ENCODE measurements around the gene CDC25B. TPM values are rescaled to one million over a fixed set of nuclear protein-coding genes. Genes with fewer than 3 reads are reported as not detected.

The CDC25B gene
- total RNA-seq, 8 experiments from 2014 or later, result 8.0 to 166 (median 22.8) TPM

GRCh38 chr20:3794701-3795420 lies 1.2 kb upstream of the CDC25B start:
- WGBS, 10 experiments, result 37 to 88% (median 81%) methylated on average over 1 to 13 of the region's 25 CpGs; no CpG with 5 or more reads in 4 of the 10 experiments
- H3K4me1 ChIP-seq (replicated peaks in 1 of 2), result peaks cover 8 to 21% of the 10 kb centered on the region in 2 donors
- in situ Hi-C loops (cut with MboI; ENCODE audit: low pct_unique_long_range_greater_than_20kb in 2 of 9, low sequenced_read_pairs in 9 of 9, unreplicated experiment in 9 of 9), result loop anchor here in 2 of 9 experiments (25.0 kb wide), 1 partner anchor 292 kb away; no protein-coding TSS in a partner anchor
- peak overlapping the region in 1 of 5 donors; percentile 45 for H3K4me3 ChIP-seq
- ATAC-seq (replicated peaks in 6 of 8), result no peak
- no peak overlapping the region for H3K27ac ChIP-seq

GRCh38 chr20:3796477-3797225 lies 541 bp downstream of the CDC25B start:
- no peak overlapping the region for H3K27ac ChIP-seq
- peak in 3 of 8 experiments; percentile 1 to 3 (median 1) for ATAC-seq (replicated peaks in 6 of 8)
- in situ Hi-C loops (cut with MboI; ENCODE audit: low pct_unique_long_range_greater_than_20kb in 2 of 9, low sequenced_read_pairs in 9 of 9, unreplicated experiment in 9 of 9), result loop anchor here in 2 of 9 experiments (25.0 kb wide), 1 partner anchor 291 kb away; no protein-coding TSS in a partner anchor

GRCh38 chr20:3797226-3797545 lies 1.1 kb downstream of the CDC25B start:
- ATAC-seq (replicated peaks in 6 of 8), result no peak
- Histone ChIP-seq H3K4me3 (peak overlapping the region in 2 of 5 donors; percentile 40 to 45), H3K4me1 (replicated peaks in 1 of 2) (peaks cover 22 to 32% of the 10 kb centered on the region in 2 donors)

More at GRCh38 chr20:3796477-3797225, 541 bp downstream of the CDC25B start:
- peak overlapping the region; percentile 40 to 54 (median 45) for H3K4me3 ChIP-seq
- peaks cover 22 to 32% of the 10 kb centered on the region in 2 donors for H3K4me1 ChIP-seq (replicated peaks in 1 of 2)
- 4 to 62% (median 38%) methylated on average over 1 to 5 of the region's 33 CpGs; no CpG with 5 or more reads in 6 of the 10 experiments for WGBS, 10 experiments

GRCh38 chr20:3797592-3798372 lies 1.7 kb downstream of the CDC25B start:
- Histone ChIP-seq H3K27ac (no peak overlapping the region), H3K4me3 (no peak overlapping the region), H3K4me1 (replicated peaks in 1 of 2) (peaks cover 22 to 32% of the 10 kb centered on the region in 2 donors)
- WGBS, 10 experiments, result 5 to 100% (median 80%) methylated on average over 1 to 10 of the region's 19 CpGs
- ATAC-seq (replicated peaks in 6 of 8), result no peak
- in situ Hi-C loops (cut with MboI; ENCODE audit: low pct_unique_long_range_greater_than_20kb in 2 of 9, low sequenced_read_pairs in 9 of 9, unreplicated experiment in 9 of 9), result loop anchor here in 2 of 9 experiments (25.0 kb wide), 1 partner anchor 290 kb away; no protein-coding TSS in a partner anchor

More at GRCh38 chr20:3797226-3797545, 1.1 kb downstream of the CDC25B start:
- in situ Hi-C loops (cut with MboI; ENCODE audit: low pct_unique_long_range_greater_than_20kb in 2 of 9, low sequenced_read_pairs in 9 of 9, unreplicated experiment in 9 of 9), result loop anchor here in 2 of 9 experiments (25.0 kb wide), 1 partner anchor 290 kb away; no protein-coding TSS in a partner anchor
- 40 to 100% (median 75%) methylated on average over 1 to 2 of the region's 5 CpGs; no CpG with 5 or more reads in 6 of the 10 experiments for WGBS, 10 experiments
- no peak overlapping the region for H3K27ac ChIP-seq

- peaks cover 22 to 32% of the 10 kb centered on the region in 2 donors for H3K4me1 ChIP-seq (replicated peaks in 1 of 2)
- WGBS, 10 experiments, result 100% methylated on average over 1 to 2 of the region's 5 CpGs; no CpG with 5 or more reads in 7 of the 10 experiments
- in situ Hi-C loops (cut with MboI; ENCODE audit: low pct_unique_long_range_greater_than_20kb in 2 of 9, low sequenced_read_pairs in 9 of 9, unreplicated experiment in 9 of 9), result loop anchor here in 2 of 9 experiments (25.0 kb wide), 1 partner anchor 289 kb away; no protein-coding TSS in a partner anchor
- no peak overlapping the region for H3K4me3 ChIP-seq
- ATAC-seq (replicated peaks in 6 of 8), result no peak
- H3K27ac ChIP-seq, result no peak overlapping the region
Measured at GRCh38 chr20:3798373-3798768, 2.3 kb downstream of the CDC25B start.

DNA sequence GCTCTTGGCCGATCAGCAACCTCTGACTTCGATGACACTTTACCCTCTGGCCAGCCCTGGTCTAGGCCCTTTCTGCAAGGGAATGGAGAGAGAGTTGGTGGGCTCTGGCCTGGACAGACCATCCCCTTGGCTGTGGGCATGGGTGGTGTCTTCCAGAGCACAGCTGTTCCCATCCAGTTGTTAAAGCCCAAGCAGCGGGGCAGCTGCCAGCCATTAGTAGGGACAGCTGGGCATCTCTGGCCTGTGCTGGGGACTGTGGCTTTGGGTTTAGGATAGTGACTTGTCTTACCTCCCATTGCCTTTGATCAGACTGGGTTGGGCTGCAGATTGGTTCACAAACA lies 2.8 kb downstream of the CDC25B start:
- in situ Hi-C loops (cut with MboI; ENCODE audit: low pct_unique_long_range_greater_than_20kb in 2 of 9, low sequenced_read_pairs in 9 of 9, unreplicated experiment in 9 of 9), result loop anchor here in 2 of 9 experiments (25.0 kb wide), 1 partner anchor 288 kb away; no protein-coding TSS in a partner anchor
- H3K27ac ChIP-seq, result peak overlapping the region in 1 of 2 donors; percentile 80
- WGBS, 10 experiments, result 82 to 100% (median 100%) methylated on average over 1 to 3 of the region's 3 CpGs; no CpG with 5 or more reads in 4 of the 10 experiments
- H3K4me3 ChIP-seq, result no peak overlapping the region
- ATAC-seq (replicated peaks in 6 of 8), result no peak
- peaks cover 22 to 32% of the 10 kb centered on the region in 2 donors for H3K4me1 ChIP-seq (replicated peaks in 1 of 2)

DNA sequence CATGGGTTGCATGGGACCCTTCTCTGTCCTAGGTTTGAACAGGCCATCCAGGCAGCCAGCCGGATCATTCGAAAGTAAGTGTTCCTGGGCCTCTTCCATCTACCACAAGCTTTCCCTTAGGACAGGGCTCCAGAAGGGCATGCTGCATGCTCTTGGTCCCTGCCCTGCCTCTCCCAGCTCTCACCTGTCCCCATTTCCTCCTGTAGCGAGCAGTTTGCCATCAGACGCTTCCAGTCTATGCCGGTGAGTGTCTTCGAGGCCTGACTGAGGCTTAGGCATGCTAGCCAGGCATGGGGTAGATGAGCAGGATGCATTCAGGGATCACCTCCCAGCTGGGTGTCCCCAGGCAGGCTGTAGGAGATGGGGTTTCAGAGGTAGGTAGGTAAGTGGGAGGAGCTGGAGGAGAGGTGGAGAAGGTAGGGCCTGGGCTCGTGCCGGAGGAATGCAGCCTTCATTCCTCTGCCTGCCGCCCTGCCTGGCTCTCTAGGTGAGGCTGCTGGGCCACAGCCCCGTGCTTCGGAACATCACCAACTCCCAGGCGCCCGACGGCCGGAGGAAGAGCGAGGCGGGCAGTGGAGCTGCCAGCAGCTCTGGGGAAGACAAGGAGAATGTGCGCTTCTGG lies 4.3 kb downstream of the CDC25B start:
- H3K4me3 ChIP-seq, result no peak overlapping the region
- H3K4me1 ChIP-seq (replicated peaks in 1 of 2), result peaks cover 22 to 32% of the 10 kb centered on the region in 2 donors
- in situ Hi-C loops (cut with MboI; ENCODE audit: low pct_unique_long_range_greater_than_20kb in 2 of 9, low sequenced_read_pairs in 9 of 9, unreplicated experiment in 9 of 9), result no loop called here
- 84 to 100% methylated on average over 1 to 3 of the region's 18 CpGs; no CpG with 5 or more reads in 8 of the 10 experiments for WGBS, 10 experiments
- H3K27ac ChIP-seq, result peak overlapping the region; percentile 80 to 81
- ATAC-seq (replicated peaks in 6 of 8), result no peak

DNA sequence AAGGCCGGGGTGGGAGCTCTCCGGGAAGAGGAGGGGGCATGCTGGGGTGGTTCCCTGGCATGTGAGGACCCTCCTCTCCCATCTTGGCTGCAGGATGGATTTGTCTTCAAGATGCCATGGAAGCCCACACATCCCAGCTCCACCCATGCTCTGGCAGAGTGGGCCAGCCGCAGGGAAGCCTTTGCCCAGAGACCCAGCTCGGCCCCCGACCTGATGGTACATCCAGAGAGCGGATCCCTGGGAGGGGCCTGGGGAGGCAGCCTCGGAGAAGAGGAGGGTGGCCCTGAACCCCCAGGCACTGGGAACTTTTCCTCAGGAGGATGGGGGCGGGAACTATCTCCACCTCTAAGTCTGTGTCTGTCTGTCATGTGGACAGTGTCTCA lies 4.8 kb downstream of the CDC25B start:
- ATAC-seq (replicated peaks in 6 of 8), result no peak
- Histone ChIP-seq H3K27ac (peak overlapping the region; percentile 80 to 81), H3K4me1 (replicated peaks in 1 of 2) (peaks cover 22 to 32% of the 10 kb centered on the region in 2 donors), H3K4me3 (no peak overlapping the region)
- in situ Hi-C loops (cut with MboI; ENCODE audit: low pct_unique_long_range_greater_than_20kb in 2 of 9, low sequenced_read_pairs in 9 of 9, unreplicated experiment in 9 of 9), result no loop called here
- 83% methylated on average over 3 of the region's 8 CpGs; no CpG with 5 or more reads in 9 of the 10 experiments for WGBS, 10 experiments

DNA sequence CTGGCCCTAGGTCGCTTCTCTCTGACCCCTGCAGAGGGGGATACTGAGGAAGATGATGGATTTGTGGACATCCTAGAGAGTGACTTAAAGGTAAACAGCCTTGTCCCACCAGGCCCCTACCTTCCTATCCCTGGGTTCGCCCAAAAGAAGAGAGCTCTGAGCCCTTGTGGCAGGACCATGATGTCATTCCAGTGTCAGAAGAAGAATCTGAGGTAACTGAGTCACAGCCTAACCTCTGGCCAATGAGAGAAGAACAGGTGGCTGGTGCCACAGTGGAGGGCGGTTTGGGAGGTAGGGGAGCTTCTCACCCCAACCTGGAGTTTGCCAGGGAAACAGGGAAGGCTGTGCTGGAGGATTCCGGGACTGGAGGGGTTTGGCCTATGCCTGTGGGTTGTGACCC lies 5.2 kb downstream of the CDC25B start:
- WGBS, 10 experiments, result 86 to 100% (median 87%) methylated on average over 2 to 3 of the region's 4 CpGs; no CpG with 5 or more reads in 5 of the 10 experiments
- no peak for ATAC-seq (replicated peaks in 6 of 8)
- H3K27ac ChIP-seq, result no peak overlapping the region
- H3K4me3 ChIP-seq, result no peak overlapping the region
- peaks cover 22 to 35% of the 10 kb centered on the region in 2 donors for H3K4me1 ChIP-seq (replicated peaks in 1 of 2)
- in situ Hi-C loops (cut with MboI; ENCODE audit: low pct_unique_long_range_greater_than_20kb in 2 of 9, low sequenced_read_pairs in 9 of 9, unreplicated experiment in 9 of 9), result no loop called here

GRCh38 chr20:3801846-3802245 lies 5.7 kb downstream of the CDC25B start:
- ATAC-seq (replicated peaks in 6 of 8), result peak in 1 of 8 experiments; percentile 2
- WGBS, 10 experiments, result 96 to 100% (median 100%) methylated on average over 1 to 8 of the region's 13 CpGs; no CpG with 5 or more reads in 7 of the 10 experiments
- Histone ChIP-seq H3K27ac (no peak overlapping the region), H3K4me3 (no peak overlapping the region), H3K4me1 (replicated peaks in 1 of 2) (peaks cover 22 to 31% of the 10 kb centered on the region in 2 donors)
- in situ Hi-C loops (cut with MboI; ENCODE audit: low pct_unique_long_range_greater_than_20kb in 2 of 9, low sequenced_read_pairs in 9 of 9, unreplicated experiment in 9 of 9), result no loop called here

DNA sequence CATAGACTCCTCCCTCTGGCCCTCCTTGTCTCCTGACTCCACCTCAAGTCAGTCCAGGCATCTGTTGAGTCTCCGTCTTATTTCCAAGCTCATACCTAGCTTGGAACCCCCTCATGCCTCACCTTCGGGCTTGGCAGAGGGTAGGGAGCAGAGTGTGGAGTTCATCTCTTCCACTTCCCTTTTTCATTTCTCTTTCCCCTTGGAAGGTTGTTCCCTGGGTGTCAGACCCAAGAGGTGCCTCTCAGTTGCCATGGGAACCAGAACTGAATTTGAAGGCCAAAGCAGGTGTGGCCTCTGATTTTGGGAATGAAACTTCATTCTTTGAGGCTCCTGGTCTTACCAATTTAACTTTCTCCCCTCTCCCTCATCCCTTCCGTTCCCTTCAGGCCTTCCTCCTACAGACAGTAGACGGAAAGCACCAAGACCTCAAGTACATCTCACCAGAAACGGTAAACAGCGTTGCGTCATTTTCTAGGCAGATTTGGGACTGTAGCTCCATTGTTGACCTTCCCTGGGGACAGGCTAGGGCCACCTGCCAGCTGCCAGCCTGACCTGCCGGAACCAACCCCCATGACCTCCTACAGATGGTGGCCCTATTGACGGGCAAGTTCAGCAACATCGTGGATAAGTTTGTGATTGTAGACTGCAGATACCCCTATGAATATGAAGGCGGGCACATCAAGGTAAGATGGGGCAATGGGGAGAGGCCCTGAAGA lies 6.6 kb downstream of the CDC25B start:
- Histone ChIP-seq H3K4me1 (replicated peaks in 1 of 2) (peaks cover 27 to 32% of the 10 kb centered on the region in 2 donors), H3K27ac (no peak overlapping the region), H3K4me3 (no peak overlapping the region)
- in situ Hi-C loops (cut with MboI; ENCODE audit: low pct_unique_long_range_greater_than_20kb in 2 of 9, low sequenced_read_pairs in 9 of 9, unreplicated experiment in 9 of 9), result no loop called here
- ATAC-seq (replicated peaks in 6 of 8), result no peak
- 86 to 100% (median 90%) methylated on average over 1 to 6 of the region's 11 CpGs; no CpG with 5 or more reads in 1 of the 10 experiments for WGBS, 10 experiments
